SJCRH30 (cell line): ENCODE results near the gene CCN5. TPM values are rescaled to one million over a fixed set of nuclear protein-coding genes. Genes with fewer than 3 reads are reported as not detected.
A peak's percentile ranks its signal among the peaks of the same experiment; 100 is the strongest.
"Not testable (repeated sequence)": the region's sequence is repeated elsewhere in the genome, so short reads cannot be mapped to it uniquely, and the experiment has no call there.

Source experiments
- DNase-seq, 2 experiments: peaks; one replicate each; pipeline ENCODE4 v3.0.0-alpha.2; 2015 to 2020
- H3K27ac ChIP-seq: fragments of 250-450 bp; sonication (Bioruptor Pico); 2 replicates; pipeline ENCODE4 v1.5.1; 2020; ENCODE audit warnings: mild to moderate bottlenecking, moderate library complexity
- H3K27me3 ChIP-seq: fragments of 250-450 bp; sonication (Bioruptor Pico); 2 replicates; pipeline ENCODE4 v1.5.1; 2020; ENCODE audit warnings: mild to moderate bottlenecking, moderate library complexity
- H3K36me3 ChIP-seq: fragments of 250-450 bp; sonication (Bioruptor Pico); 2 replicates; pipeline ENCODE4 v1.5.1; 2020; ENCODE audit warnings: mild to moderate bottlenecking, moderate library complexity
- H3K4me1 ChIP-seq: fragments of 250-450 bp; sonication (Bioruptor Pico); 2 replicates; pipeline ENCODE4 v1.5.1; 2020; ENCODE audit warnings: mild to moderate bottlenecking, moderate library complexity
- H3K4me3 ChIP-seq: fragments of 250-450 bp; sonication (Bioruptor Pico); 2 replicates; pipeline ENCODE4 v1.5.1; 2020; ENCODE audit warnings: mild to moderate bottlenecking, moderate library complexity
- H3K9me3 ChIP-seq: fragments of 250-450 bp; sonication (Bioruptor Pico); replicated peaks from 2 replicates; pipeline ENCODE4 v1.5.1; 2020; ENCODE audit warnings: mild to moderate bottlenecking, moderate library complexity
- total RNA-seq: library from RNA; depleted of rRNA; stranded (reverse); fragments of >200 nt; shearing (Covaris generic); gene quantifications from 2 replicates; pipeline ENCODE4 v1.2.3, GENCODE V29; 2014

The CCN5 gene
- total RNA-seq, 1 experiment from 2014 or later = not detected

GRCh38 chr20:44689809-44690208 is 25.4 kb upstream of the CCN5 start:
- peaks cover 5% of the 10 kb centered on the region for H3K9me3 ChIP-seq
- no peak overlapping the region for H3K4me3 ChIP-seq
- H3K4me1 ChIP-seq = peaks cover 14% of the 10 kb centered on the region
- no peaks in the 10 kb centered on the region for H3K27me3 ChIP-seq
- no peaks in the 10 kb centered on the region for H3K36me3 ChIP-seq
- DNase-seq = no peak
- no peak overlapping the region for H3K27ac ChIP-seq

DNA sequence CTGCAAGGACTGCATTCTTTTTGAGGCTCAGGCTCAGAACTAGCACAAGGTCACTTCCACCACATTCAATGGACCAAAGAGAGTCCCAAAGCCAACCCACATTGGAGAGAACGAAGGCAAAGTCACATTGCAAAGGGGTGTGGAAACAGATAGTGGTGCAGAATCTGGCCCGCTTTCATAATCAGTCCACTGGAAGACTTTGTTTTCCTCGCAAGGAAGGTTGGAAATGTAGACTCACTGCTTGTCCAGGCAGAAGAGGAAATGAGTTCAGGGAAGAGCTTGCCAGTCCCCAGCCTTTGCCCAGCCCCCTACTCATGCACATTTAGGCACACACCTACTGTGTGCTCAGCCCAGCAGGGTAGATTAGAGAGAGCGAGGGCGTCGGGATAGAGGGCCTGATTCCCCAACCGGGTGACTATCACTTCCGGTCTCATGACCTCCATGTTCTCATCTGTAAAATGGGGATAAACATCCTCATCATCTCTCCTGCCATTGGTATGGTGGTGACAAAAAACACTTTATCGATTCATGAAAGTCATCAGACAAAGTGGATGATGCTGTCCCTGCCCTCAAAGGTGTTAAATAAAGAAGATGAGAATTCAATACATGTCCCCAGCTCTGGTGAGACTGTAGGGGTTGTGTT is 24.3 kb upstream of the CCN5 start:
- no peak for DNase-seq
- peaks cover 14% of the 10 kb centered on the region for H3K4me1 ChIP-seq
- no peak overlapping the region for H3K4me3 ChIP-seq
- H3K27me3 ChIP-seq = no peaks in the 10 kb centered on the region
- no peak overlapping the region for H3K27ac ChIP-seq
- peaks cover 5% of the 10 kb centered on the region for H3K9me3 ChIP-seq
- no peaks in the 10 kb centered on the region for H3K36me3 ChIP-seq

GRCh38 chr20:44691424-44692423 is 23.4 kb upstream of the CCN5 start:
- H3K4me1 ChIP-seq = peaks cover 14% of the 10 kb centered on the region
- no peak for DNase-seq
- no peaks in the 10 kb centered on the region for H3K27me3 ChIP-seq
- no peak overlapping the region for H3K4me3 ChIP-seq
- H3K27ac ChIP-seq = no peak overlapping the region
- no peaks in the 10 kb centered on the region for H3K36me3 ChIP-seq
- peaks cover 5% of the 10 kb centered on the region for H3K9me3 ChIP-seq

GRCh38 chr20:44692932-44693480 is 22.2 kb upstream of the CCN5 start:
- H3K36me3 ChIP-seq = no peaks in the 10 kb centered on the region
- peaks cover 5% of the 10 kb centered on the region for H3K9me3 ChIP-seq
- DNase-seq = peak; percentile 74 to 79
- H3K27me3 ChIP-seq = no peaks in the 10 kb centered on the region
- no peak overlapping the region for H3K4me3 ChIP-seq
- H3K27ac ChIP-seq = peak overlapping the region; percentile 11; the same call in 1 of the 2 replicates
- peaks cover 14% of the 10 kb centered on the region for H3K4me1 ChIP-seq

DNA sequence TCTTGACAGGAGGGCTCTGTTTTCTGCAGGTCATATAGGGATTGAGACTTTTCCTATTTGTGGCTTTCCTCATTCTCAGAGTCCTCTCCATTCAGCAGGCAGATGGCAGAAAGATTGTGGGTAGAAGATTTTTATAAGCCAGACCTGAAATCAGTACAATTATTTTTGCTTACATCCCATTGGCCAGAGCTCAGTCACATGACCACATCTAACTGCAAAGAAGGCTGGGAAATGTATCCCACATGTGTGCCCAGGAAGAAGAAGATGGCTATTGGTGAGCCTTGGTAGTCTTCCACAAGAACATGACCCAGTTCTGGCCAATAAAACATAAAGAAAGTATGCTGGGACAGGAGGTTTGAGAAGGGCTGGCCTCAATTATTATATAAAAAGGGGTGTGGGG is 21.5 kb upstream of the CCN5 start:
- no peak overlapping the region; the same call in 1 of the 2 replicates for H3K27ac ChIP-seq
- no peaks in the 10 kb centered on the region for H3K27me3 ChIP-seq
- no peak overlapping the region for H3K4me3 ChIP-seq

GRCh38 chr20:44694159-44694558 is 21.0 kb upstream of the CCN5 start:
- peaks cover 5% of the 10 kb centered on the region for H3K9me3 ChIP-seq
- H3K27me3 ChIP-seq = no peaks in the 10 kb centered on the region
- H3K4me3 ChIP-seq = no peak overlapping the region
- no peaks in the 10 kb centered on the region for H3K36me3 ChIP-seq
- no peak overlapping the region for H3K27ac ChIP-seq
- no peak for DNase-seq
- H3K4me1 ChIP-seq = peaks cover 14% of the 10 kb centered on the region

More for the DNA sequence above, 21.5 kb upstream of the CCN5 start:
- H3K4me1 ChIP-seq = peaks cover 14% of the 10 kb centered on the region
- DNase-seq = no peak
- peaks cover 5% of the 10 kb centered on the region for H3K9me3 ChIP-seq
- H3K36me3 ChIP-seq = no peaks in the 10 kb centered on the region

DNA sequence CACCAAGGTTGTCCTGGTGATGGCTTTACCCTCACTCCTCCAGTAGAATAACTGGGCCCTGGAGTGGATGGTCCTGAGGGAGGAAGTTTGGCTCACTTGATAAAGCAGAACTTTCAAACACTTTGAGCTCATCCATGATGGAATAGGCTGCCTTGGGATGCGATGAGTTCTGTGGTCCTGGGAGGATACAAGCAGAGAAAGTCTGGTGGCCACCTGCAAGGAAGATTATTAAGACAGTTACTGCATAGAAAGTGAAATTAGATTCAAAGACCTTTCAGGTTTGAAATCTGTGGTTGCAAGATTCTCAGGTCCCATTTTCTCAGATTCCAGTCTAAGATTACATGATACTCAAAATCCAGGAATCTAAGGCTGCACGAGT is 19.9 kb upstream of the CCN5 start:
- no peak overlapping the region for H3K4me3 ChIP-seq
- peaks cover 8% of the 10 kb centered on the region; the same call in 1 of the 2 replicates for H3K27me3 ChIP-seq
- no peak for DNase-seq
- H3K36me3 ChIP-seq = no peaks in the 10 kb centered on the region
- no peak overlapping the region for H3K27ac ChIP-seq
- H3K9me3 ChIP-seq = peaks cover 5% of the 10 kb centered on the region
- H3K4me1 ChIP-seq = peaks cover 14% of the 10 kb centered on the region

- peaks cover 11% of the 10 kb centered on the region; the same call in 1 of the 2 replicates for H3K27me3 ChIP-seq
- H3K4me3 ChIP-seq = no peak overlapping the region
- no peaks in the 10 kb centered on the region for H3K36me3 ChIP-seq
- H3K27ac ChIP-seq = no peak overlapping the region
- no peak for DNase-seq
- H3K9me3 ChIP-seq = peaks cover 5% of the 10 kb centered on the region
- H3K4me1 ChIP-seq = peaks cover 14% of the 10 kb centered on the region
Observed at GRCh38 chr20:44695674-44696300, 19.4 kb upstream of the CCN5 start.

DNA sequence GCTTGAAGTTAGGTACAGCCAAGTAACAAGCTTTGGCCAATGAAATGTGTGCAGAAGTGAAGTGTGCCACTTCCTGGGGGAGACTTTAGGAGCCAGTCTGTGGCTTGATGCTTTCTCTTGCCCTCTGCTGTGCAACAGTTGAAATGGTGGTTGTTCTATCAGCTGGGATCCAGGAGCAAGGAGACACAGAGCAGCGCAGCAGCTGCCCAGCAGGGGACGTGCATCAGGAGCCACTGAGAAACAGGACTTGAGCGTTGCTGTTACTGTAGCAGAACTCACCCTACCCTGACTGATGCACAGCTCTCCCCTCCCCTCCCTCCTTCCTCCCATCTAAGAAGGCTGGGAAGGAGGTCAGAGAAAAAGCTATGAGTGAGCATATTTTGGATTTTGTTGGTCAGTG is 18.9 kb upstream of the CCN5 start:
- H3K27me3 ChIP-seq = peaks cover 13% of the 10 kb centered on the region; the same call in 1 of the 2 replicates
- no peak for DNase-seq
- H3K27ac ChIP-seq = no peak overlapping the region
- peaks cover 5% of the 10 kb centered on the region for H3K9me3 ChIP-seq
- peaks cover 19% of the 10 kb centered on the region for H3K4me1 ChIP-seq
- no peaks in the 10 kb centered on the region for H3K36me3 ChIP-seq
- H3K4me3 ChIP-seq = no peak overlapping the region

- H3K27ac ChIP-seq, H3K36me3 ChIP-seq, H3K4me3 ChIP-seq, DNase-seq, H3K9me3 ChIP-seq: not testable (repeated sequence)
- Histone ChIP-seq H3K27me3 (peaks cover 16% of the 10 kb centered on the region; the same call in 1 of the 2 replicates), H3K4me1 (peaks cover 25% of the 10 kb centered on the region)
Observed at GRCh38 chr20:44697041-44697440, 18.1 kb upstream of the CCN5 start.

DNA sequence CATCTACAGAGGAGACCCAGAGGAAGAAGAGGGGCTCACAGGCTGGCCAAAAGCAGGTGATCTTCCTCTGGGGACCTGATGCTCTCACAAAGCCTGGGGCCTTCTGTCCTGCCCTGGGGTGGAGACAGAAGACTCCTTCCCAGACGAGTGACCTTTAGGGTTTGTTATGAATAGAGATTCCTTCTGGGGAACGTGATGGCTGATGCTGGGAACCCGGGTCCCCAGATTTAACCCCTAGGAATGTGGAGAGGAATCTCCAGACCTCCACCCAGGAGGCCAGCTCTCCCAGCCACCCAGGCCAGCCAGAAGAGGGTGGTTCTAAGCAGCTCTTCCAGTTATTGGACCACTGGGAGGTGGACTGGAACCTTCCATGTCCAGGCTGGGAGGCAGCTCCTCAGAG is 16.8 kb upstream of the CCN5 start:
- no peak for DNase-seq
- no peaks in the 10 kb centered on the region for H3K36me3 ChIP-seq
- H3K4me1 ChIP-seq = peaks cover 28% of the 10 kb centered on the region
- H3K9me3 ChIP-seq = no peaks in the 10 kb centered on the region
- H3K4me3 ChIP-seq = no peak overlapping the region
- H3K27me3 ChIP-seq = peaks cover 16% of the 10 kb centered on the region; the same call in 1 of the 2 replicates
- H3K27ac ChIP-seq = no peak overlapping the region

DNA sequence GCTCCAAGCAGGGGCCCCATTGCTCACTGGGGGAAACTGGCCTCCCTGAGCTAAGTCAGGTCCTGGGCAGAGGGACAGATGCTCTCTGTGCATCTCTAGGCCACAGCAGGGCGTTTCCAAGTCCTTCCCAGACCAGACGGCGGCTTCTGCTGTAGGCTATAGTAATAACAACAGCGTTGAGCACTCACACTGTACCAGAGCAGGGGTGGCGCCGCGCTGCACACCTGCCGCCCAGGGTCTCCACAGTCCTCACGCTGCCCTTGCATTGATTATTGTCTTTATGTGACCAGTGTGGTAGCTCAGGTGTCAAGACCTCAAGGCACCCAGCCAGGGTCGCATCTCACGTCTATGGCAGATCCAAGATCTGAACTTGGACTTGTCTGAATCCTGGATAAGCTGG is 14.9 kb upstream of the CCN5 start:
- no peak overlapping the region for H3K27ac ChIP-seq
- H3K9me3 ChIP-seq = no peaks in the 10 kb centered on the region
- no peaks in the 10 kb centered on the region for H3K36me3 ChIP-seq
- peaks cover 33% of the 10 kb centered on the region for H3K4me1 ChIP-seq
- DNase-seq = peak in 1 of 2 experiments; percentile 29
- H3K4me3 ChIP-seq = no peak overlapping the region
- peaks cover 16% of the 10 kb centered on the region; the same call in 1 of the 2 replicates for H3K27me3 ChIP-seq

DNA sequence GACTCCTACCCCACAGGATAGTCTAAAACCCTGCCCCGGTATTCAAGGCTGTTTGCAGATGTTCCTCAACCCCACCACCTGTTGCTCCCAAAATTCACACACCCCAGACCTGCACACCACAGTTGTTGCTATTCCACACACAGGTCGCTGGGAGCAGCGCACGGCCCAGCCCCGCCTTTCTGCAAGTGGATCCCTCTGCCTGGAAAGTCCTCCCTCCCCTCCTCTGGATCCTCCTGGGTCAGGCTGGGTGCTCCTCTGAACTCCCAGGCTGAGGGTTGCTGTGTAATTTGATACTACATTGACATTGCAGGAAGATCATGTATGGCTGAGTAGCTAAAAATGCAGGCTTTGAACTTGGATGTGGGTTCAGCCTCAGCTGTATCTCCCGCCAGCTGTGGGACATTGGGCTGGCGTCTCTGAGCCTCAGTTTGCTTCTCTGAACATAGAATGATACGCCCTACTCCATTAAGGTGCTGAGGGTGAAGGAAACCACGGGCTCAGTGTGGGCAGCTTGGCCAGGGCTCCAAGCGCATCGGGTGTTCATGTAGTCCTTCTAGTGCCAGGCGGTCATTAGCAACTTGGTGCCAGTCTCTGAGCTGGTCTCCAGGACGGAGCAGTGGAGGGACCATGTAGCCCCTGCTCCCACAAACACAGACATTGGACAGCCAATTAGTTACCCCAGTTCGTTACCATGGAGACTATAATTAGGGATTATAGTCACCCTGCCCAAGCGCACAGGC is 13.9 kb upstream of the CCN5 start:
- no peak overlapping the region for H3K4me3 ChIP-seq
- peaks cover 33% of the 10 kb centered on the region for H3K4me1 ChIP-seq
- H3K27ac ChIP-seq = no peak overlapping the region
- no peaks in the 10 kb centered on the region for H3K36me3 ChIP-seq
- DNase-seq = peak; percentile 44 to 60
- no peaks in the 10 kb centered on the region for H3K9me3 ChIP-seq
- peaks cover 16% of the 10 kb centered on the region; the same call in 1 of the 2 replicates for H3K27me3 ChIP-seq

DNA sequence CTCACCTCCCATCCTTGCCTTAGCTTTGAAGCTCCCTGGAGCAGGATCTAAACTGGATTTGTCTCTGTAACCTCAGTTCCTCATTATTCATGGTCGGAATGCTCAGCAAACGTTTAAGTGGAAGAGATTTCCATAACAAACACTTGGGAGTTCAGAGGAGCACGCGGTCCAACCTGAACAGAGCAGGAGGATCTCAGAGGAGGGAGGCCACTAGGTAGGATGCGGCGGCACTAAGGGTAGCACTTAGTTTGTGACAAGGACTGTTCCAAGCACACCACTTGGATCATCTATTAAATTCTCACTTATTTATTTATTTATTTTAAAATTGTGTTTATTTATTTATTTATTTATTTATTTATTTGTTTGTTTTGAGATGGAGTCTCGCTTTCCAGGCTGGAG is 13.3 kb upstream of the CCN5 start:
- Histone ChIP-seq H3K4me3 (no peak overlapping the region), H3K9me3 (no peaks in the 10 kb centered on the region), H3K36me3 (no peaks in the 10 kb centered on the region), H3K4me1 (peaks cover 33% of the 10 kb centered on the region), H3K27ac (no peak overlapping the region), H3K27me3 (peaks cover 16% of the 10 kb centered on the region; the same call in 1 of the 2 replicates)
- no peak for DNase-seq
